Keratinocyte (primary cell): ENCODE measurements around the gene NRM. TPM values are rescaled to one million over a fixed set of nuclear protein-coding genes. Genes with fewer than 3 reads are reported as not detected.

Experiments
- DNase-seq: peaks from one replicate; pipeline ENCODE4 v3.0.0-alpha.2; 2011; ENCODE audit warnings: low read depth, missing footprints, low spot score
- FAIRE-seq: peaks from 2 replicates; lab custom pipeline; 2011; peaks lifted over from hg19 to GRCh38; lab: Jason Lieb, UNC
- H2AFZ ChIP-seq: 2 replicates; pipeline ENCODE4 v1.6.0; 2012; ENCODE audit warnings: low read length, control low read depth, inconsistent platforms; ENCODE audit not compliant: control insufficient read depth
- H3K27ac ChIP-seq: 2 replicates; pipeline ENCODE4 v1.5.1; 2011; ENCODE audit warnings: low read length; ENCODE audit not compliant: control insufficient read depth, insufficient read depth
- H3K27me3 ChIP-seq: 3 replicates; pipeline ENCODE4 v1.6.0; 2011; ENCODE audit warnings: low read length; ENCODE audit not compliant: control insufficient read depth, insufficient read depth; ENCODE audit errors: extremely low read depth
- H3K36me3 ChIP-seq, 2 experiments: 2 replicates in 1 of 2; 3 replicates in 1 of 2; pipeline ENCODE4 v1.5.1; 2011; ENCODE audit warnings: low read length in 2 of 2, mild to moderate bottlenecking in 1 of 2; ENCODE audit not compliant: control insufficient read depth in 2 of 2, insufficient read depth in 2 of 2; ENCODE audit errors: extremely low read depth in 1 of 2
- H3K4me1 ChIP-seq: 3 replicates; pipeline ENCODE4 v1.5.1; 2011; ENCODE audit warnings: low read length; ENCODE audit not compliant: control insufficient read depth, insufficient read depth; ENCODE audit errors: extremely low read depth
- H3K4me2 ChIP-seq: 3 replicates; pipeline ENCODE4 v1.6.0; 2011; ENCODE audit warnings: low read depth, low read length; ENCODE audit not compliant: control insufficient read depth, insufficient read depth; ENCODE audit errors: extremely low read depth
- H3K4me3 ChIP-seq, 3 experiments: fragments of 200-600 bp in 1 of 3; sonication (generic) in 1 of 3; 2 replicates in 2 of 3; 3 replicates in 1 of 3; pipeline ENCODE4 v1.5.1; 2011 to 2016; ENCODE audit warnings: low read length in 3 of 3, mild to moderate bottlenecking in 3 of 3, control low read depth in 2 of 3, inconsistent platforms in 1 of 3, low read depth in 1 of 3, mixed read lengths in 1 of 3, mixed run types in 1 of 3, moderate library complexity in 1 of 3; ENCODE audit not compliant: control insufficient read depth in 2 of 3, insufficient read depth in 2 of 3; ENCODE audit errors: extremely low read depth in 1 of 3
- H3K79me2 ChIP-seq: 2 replicates; pipeline ENCODE4 v1.6.0; 2012; ENCODE audit warnings: low read length; ENCODE audit not compliant: control insufficient read depth, insufficient read depth
- H3K9ac ChIP-seq: 3 replicates; pipeline ENCODE4 v1.6.0; 2011; ENCODE audit warnings: low read length; ENCODE audit not compliant: control insufficient read depth, insufficient read depth; ENCODE audit errors: extremely low read depth
- H3K9me1 ChIP-seq: 3 replicates; pipeline ENCODE4 v1.6.0; 2011; ENCODE audit warnings: low read length; ENCODE audit not compliant: control insufficient read depth, insufficient read depth; ENCODE audit errors: extremely low read depth
- H3K9me3 ChIP-seq: 2 replicates; pipeline ENCODE4 v1.5.1; 2012; ENCODE audit warnings: low read depth, low read length; ENCODE audit not compliant: control insufficient read depth
- H4K20me1 ChIP-seq: 3 replicates; pipeline ENCODE4 v1.6.0; 2011; ENCODE audit warnings: low read length; ENCODE audit not compliant: control insufficient read depth, insufficient read depth; ENCODE audit errors: extremely low read depth
- EZH2 ChIP-seq: IDR thresholded peaks from one replicate; pipeline ENCODE4 v1.6.1; 2012; ENCODE audit warnings: inconsistent platforms, mild to moderate bottlenecking, low read length, moderate library complexity
- dilution Hi-C: fragments of 300-500 bp; cut with MboI; formaldehyde crosslinking; loops from one replicate; pipeline ENCODE4 v1.7.0; 2020; ENCODE audit warnings: low sequenced_read_pairs; ENCODE audit not compliant: extremely low pct_ligation_motif_present
- polyA plus RNA-seq, 5 experiments: library from polyadenylated mRNA; depleted of rRNA in 3 of 5; stranded (reverse) in 3 of 5; stranded (forward) in 1 of 5; unstranded in 1 of 5; fragments of >200 nt; gene quantifications; 1 replicate in 1 of 5; 2 replicates in 3 of 5; 3 replicates in 1 of 5; pipeline versions ENCODE4 v1.2.1 to v1.2.3, GENCODE V29; 2011 to 2012; ENCODE audit warnings: missing spikeins in 2 of 5, low read depth in 1 of 5, low replicate concordance in 1 of 5
- TF ChIP-seq, protein P1 (sequence below), 3 experiments: IDR thresholded peaks in 1 of 3; conservative IDR thresholded peaks in 1 of 3; optimal IDR thresholded peaks in 1 of 3; 2 replicates in 2 of 3; 3 replicates in 1 of 3; pipeline versions ENCODE3 to v1.5.1; 2011; ENCODE audit warnings: low read length in 3 of 3, mild to moderate bottlenecking in 3 of 3, moderate library complexity in 2 of 3, control low read depth in 1 of 3, inconsistent platforms in 1 of 3; ENCODE audit not compliant: insufficient read depth in 2 of 3; ENCODE audit errors: extremely low read depth in 1 of 3

NRM gene
- polyA plus RNA-seq, 1 donor (not counting 4 experiments of a cell fraction or from before 2014, with no cell fraction given) = 7.0 TPM

DNA sequence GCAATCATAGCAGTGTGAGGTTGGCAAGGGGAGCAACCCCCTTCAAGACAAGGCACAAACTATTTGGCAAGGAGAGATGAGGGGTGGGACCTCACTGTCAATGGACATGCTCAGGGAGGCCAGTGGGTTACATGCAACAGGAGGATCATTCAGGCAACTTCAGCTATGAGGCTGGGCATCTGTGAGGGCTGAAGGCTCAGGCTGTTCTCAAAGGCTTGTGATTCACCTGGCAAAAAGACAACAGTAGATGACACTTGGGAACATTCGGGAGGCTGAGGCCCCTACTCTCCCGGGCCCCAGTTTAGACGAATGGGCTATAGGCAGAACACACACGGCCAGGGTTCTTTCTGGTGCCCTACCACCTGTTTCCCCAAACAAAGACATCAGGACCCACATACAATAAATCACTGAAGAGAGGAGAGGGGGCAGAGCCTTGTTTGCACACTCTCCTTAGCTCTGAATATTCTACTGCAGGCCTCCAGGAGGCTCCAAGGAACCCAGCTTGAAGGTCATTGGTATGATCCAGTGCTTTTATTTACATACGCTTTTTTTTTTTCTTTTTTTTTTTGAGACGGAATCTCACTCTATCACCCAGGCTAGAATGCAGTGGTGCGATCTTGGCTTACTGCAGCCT lies 37.3 kb upstream of the NRM start:
- no peak overlapping the region for H3K27ac ChIP-seq
- H3K4me1 ChIP-seq = peaks cover 18% of the 10 kb centered on the region
- no peaks in the 10 kb centered on the region for H3K9me1 ChIP-seq
- no peaks in the 10 kb centered on the region for H3K9me3 ChIP-seq
- H3K4me2 ChIP-seq = no peak overlapping the region
- H3K27me3 ChIP-seq = no peaks in the 10 kb centered on the region
- dilution Hi-C loops = no loop called here
- no peak overlapping the region for H3K4me3 ChIP-seq
- peaks cover 20% of the 10 kb centered on the region for H3K79me2 ChIP-seq
- DNase-seq = no peak
- no peak overlapping the region for H3K9ac ChIP-seq
- H2AFZ ChIP-seq = no peak overlapping the region
- TF ChIP-seq EZH2 = no peak
- TF ChIP-seq, protein P1, sequence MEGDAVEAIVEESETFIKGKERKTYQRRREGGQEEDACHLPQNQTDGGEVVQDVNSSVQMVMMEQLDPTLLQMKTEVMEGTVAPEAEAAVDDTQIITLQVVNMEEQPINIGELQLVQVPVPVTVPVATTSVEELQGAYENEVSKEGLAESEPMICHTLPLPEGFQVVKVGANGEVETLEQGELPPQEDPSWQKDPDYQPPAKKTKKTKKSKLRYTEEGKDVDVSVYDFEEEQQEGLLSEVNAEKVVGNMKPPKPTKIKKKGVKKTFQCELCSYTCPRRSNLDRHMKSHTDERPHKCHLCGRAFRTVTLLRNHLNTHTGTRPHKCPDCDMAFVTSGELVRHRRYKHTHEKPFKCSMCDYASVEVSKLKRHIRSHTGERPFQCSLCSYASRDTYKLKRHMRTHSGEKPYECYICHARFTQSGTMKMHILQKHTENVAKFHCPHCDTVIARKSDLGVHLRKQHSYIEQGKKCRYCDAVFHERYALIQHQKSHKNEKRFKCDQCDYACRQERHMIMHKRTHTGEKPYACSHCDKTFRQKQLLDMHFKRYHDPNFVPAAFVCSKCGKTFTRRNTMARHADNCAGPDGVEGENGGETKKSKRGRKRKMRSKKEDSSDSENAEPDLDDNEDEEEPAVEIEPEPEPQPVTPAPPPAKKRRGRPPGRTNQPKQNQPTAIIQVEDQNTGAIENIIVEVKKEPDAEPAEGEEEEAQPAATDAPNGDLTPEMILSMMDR (optimal IDR thresholded peaks at IDR 0.05 in 1 of 3, IDR thresholded peaks at IDR 0.05 in 1 of 3, conservative IDR thresholded peaks at IDR 0.05 in 1 of 3; ENCODE audit: extremely low read depth in 1 of 3, insufficient read depth in 2 of 3, low read length in 3 of 3) = no peak
- no peak for FAIRE-seq
- H3K36me3 ChIP-seq = peaks cover 9 to 21% of the 10 kb centered on the region in 2 experiments
- H4K20me1 ChIP-seq = peaks cover 19% of the 10 kb centered on the region

DNA sequence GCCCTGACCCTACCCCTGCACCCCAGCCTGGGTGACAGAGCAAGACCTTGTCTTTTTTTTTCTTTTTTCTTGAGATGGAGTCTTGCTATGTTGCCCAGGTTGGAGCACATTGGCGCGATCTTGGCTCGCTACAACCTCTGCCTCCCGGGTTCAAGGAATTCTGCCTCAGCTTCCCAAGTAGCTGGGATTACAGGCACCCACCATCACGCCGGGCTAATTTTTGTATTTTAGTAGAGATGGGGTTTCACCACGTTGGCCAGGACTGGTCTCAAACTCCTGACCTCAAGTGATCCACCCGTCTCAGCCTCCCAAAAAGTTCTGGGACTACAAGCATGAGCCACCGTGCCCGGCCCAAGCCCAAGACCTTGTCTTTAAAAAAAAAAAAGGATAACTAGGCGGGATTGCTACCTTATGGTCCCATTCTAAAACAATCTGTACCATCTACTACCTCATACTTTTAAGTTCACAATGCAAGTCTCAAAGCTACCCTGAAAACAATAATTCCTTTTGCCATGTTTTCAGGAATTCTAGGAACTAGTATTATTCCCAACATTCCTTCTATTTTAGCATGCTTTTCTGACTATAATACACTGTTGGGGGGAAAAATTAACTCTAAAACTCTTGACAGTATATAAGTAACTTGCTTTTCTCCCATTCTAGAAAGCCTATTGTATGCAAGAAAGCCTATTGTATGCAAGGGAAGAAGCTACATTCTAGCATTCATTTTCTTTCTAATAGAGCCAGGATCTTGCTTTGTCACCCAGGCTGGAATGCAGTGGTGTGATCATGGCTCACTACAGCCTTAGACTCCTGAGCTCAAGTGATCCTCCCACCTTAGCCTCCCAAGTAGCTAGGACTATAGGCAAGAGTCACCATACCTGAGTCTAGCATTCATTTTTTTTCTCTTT lies 36.0 kb upstream of the NRM start:
- Histone ChIP-seq H3K27me3 (no peaks in the 10 kb centered on the region), H3K4me3 (no peak overlapping the region), H2AFZ (no peak overlapping the region), H3K27ac (no peak overlapping the region), H3K4me1 (peaks cover 21% of the 10 kb centered on the region), H3K36me3 (peaks cover 10 to 27% of the 10 kb centered on the region in 2 experiments), H3K4me2 (no peak overlapping the region), H3K79me2 (peaks cover 33% of the 10 kb centered on the region), H3K9me1 (no peaks in the 10 kb centered on the region), H3K9ac (no peak overlapping the region), H3K9me3 (no peaks in the 10 kb centered on the region), H4K20me1 (peaks cover 28% of the 10 kb centered on the region)
- no peak for FAIRE-seq
- dilution Hi-C loops = no loop called here
- no peak for DNase-seq
- no peak for TF ChIP-seq EZH2
- TF ChIP-seq, protein P1 (optimal IDR thresholded peaks at IDR 0.05 in 1 of 3, IDR thresholded peaks at IDR 0.05 in 1 of 3, conservative IDR thresholded peaks at IDR 0.05 in 1 of 3; ENCODE audit: extremely low read depth in 1 of 3, insufficient read depth in 2 of 3, low read length in 3 of 3) = no peak
